ENCODE measurements around the gene GPR132. TPM values are rescaled to one million over a fixed set of nuclear protein-coding genes. Genes with fewer than 3 reads are reported as not detected.

The GPR132 gene
- total RNA-seq, 1 experiment from 2014 or later, result 1.4 TPM

DNA sequence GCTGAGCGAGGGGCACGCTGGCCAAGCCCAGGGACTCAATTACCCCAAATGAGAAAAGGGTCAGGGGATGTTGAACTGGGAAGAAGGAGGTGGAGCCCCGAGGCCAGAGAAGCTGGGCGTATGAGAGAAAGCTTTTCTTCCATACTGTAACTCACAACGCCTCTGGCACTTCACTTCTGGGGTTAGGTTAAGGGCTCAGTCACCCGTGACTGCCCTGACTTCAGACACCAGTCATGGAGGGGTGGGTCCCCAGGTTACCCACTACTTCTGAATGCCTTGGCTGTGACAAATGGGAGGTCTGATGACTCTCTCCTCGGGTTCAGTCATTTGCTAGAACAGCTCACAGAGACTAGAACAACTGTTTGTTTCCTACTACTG lies 5.5 kb upstream of the GPR132 start:
- Mint-ChIP-seq H3K27me3 (ENCODE audit: unreplicated experiment) (no peaks in the 10 kb centered on the region), H3K4me1 (ENCODE audit: low read depth, unreplicated experiment) (peaks cover 6% of the 10 kb centered on the region), H3K9me3 (ENCODE audit: low read depth, unreplicated experiment) (no peaks in the 10 kb centered on the region), H3K36me3 (ENCODE audit: insufficient read depth, unreplicated experiment) (peaks cover 27% of the 10 kb centered on the region), H3K27ac (ENCODE audit: unreplicated experiment) (no peak overlapping the region), H3K4me3 (ENCODE audit: low read depth, unreplicated experiment) (no peak overlapping the region)
- intact Hi-C loops (cut with micrococcal nuclease; ENCODE audit: unreplicated experiment), result no loop called here
- TF ChIP-seq, protein P1, sequence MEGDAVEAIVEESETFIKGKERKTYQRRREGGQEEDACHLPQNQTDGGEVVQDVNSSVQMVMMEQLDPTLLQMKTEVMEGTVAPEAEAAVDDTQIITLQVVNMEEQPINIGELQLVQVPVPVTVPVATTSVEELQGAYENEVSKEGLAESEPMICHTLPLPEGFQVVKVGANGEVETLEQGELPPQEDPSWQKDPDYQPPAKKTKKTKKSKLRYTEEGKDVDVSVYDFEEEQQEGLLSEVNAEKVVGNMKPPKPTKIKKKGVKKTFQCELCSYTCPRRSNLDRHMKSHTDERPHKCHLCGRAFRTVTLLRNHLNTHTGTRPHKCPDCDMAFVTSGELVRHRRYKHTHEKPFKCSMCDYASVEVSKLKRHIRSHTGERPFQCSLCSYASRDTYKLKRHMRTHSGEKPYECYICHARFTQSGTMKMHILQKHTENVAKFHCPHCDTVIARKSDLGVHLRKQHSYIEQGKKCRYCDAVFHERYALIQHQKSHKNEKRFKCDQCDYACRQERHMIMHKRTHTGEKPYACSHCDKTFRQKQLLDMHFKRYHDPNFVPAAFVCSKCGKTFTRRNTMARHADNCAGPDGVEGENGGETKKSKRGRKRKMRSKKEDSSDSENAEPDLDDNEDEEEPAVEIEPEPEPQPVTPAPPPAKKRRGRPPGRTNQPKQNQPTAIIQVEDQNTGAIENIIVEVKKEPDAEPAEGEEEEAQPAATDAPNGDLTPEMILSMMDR (IDR thresholded peaks at IDR 0.05; ENCODE audit: unreplicated experiment), result no peak
- CTCF ChIA-PET, result no interaction called here
- no peak for DNase-seq
- BruUV-seq (replicated peaks), result no TSS peak

DNA sequence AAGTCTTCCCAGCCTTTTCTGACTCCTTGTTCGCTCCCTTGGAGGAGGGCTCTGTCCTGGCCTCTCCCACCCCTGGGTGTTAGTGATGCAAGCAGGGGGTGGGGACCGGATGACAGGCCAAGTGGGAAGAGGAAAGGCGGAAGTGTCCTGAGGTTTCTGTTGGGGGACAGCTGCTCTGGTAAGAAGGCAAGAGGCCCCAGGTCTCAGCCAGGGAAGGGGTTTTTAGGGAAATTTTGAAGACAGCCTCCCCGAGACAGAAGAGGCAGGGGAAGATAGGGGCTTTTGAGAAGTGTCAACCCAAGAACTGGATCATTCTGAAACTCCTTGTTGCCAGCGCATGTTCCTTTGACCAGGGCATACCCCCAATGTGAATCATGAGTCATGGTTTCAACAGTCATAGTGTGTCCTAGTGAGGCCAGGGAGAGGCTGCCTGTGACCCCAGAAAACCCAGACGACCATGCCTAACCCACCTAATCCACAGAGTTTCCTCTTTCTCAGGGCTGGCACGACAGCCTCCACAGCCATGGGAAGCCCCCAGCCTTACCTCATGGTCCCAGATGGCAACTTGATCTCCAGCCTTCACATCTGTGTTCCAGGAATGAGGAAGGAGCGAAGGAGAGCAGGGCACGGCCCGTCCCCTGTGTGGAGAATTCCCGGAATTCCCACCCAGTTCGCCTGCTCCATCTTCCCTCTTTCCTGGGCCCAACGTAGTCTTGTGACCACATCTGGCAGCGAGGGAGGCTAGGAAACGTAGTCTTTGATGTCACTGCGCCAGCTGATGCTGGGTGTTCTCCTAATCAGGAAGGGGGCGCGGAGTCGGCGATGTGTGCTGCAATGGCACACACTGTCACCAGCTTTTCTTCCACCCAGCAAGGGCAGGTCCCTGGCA lies 4.9 kb upstream of the GPR132 start:
- TF ChIP-seq, protein P1 (IDR thresholded peaks at IDR 0.05; ENCODE audit: unreplicated experiment), result no peak
- no peak for DNase-seq
- no peak overlapping the region for H3K4me3 Mint-ChIP-seq (ENCODE audit: low read depth, unreplicated experiment)
- CTCF ChIA-PET, result interaction anchor here (0.6 kb wide), 1 partner anchor 92 kb away, joined by 4 read pairs; no protein-coding TSS in a partner anchor
- BruUV-seq (replicated peaks), result no TSS peak
- H3K27ac Mint-ChIP-seq (ENCODE audit: unreplicated experiment), result no peak overlapping the region
- peaks cover 30% of the 10 kb centered on the region for H3K36me3 Mint-ChIP-seq (ENCODE audit: insufficient read depth, unreplicated experiment)
- no peaks in the 10 kb centered on the region for H3K27me3 Mint-ChIP-seq (ENCODE audit: unreplicated experiment)
- H3K9me3 Mint-ChIP-seq (ENCODE audit: low read depth, unreplicated experiment), result no peaks in the 10 kb centered on the region
- intact Hi-C loops (cut with micrococcal nuclease; ENCODE audit: unreplicated experiment), result no loop called here
- peaks cover 6% of the 10 kb centered on the region for H3K4me1 Mint-ChIP-seq (ENCODE audit: low read depth, unreplicated experiment)

DNA sequence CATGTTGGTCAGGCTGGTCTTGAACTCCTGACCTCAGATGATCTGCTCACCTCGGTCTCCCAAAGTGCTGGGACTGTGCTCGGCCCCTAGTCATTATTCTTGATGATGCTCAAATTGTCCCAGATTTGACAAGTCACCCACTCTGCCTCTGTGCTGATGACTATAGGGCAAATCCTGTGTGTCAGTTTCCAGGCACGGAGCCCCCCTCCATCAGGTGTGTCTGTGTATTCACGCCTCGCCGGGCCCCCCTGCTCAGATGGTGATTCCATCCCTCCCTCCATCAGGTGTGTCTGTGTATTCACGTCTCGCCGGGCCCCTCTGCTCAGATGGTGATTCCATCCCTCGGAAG lies 4.3 kb upstream of the GPR132 start:
- peaks cover 11% of the 10 kb centered on the region for H3K4me1 Mint-ChIP-seq (ENCODE audit: low read depth, unreplicated experiment)
- TF ChIP-seq, protein P1 (IDR thresholded peaks at IDR 0.05; ENCODE audit: unreplicated experiment), result no peak
- DNase-seq, result no peak
- no peaks in the 10 kb centered on the region for H3K27me3 Mint-ChIP-seq (ENCODE audit: unreplicated experiment)
- no peak overlapping the region for H3K4me3 Mint-ChIP-seq (ENCODE audit: low read depth, unreplicated experiment)
- intact Hi-C loops (cut with micrococcal nuclease; ENCODE audit: unreplicated experiment), result no loop called here
- H3K9me3 Mint-ChIP-seq (ENCODE audit: low read depth, unreplicated experiment), result no peaks in the 10 kb centered on the region
- peaks cover 36% of the 10 kb centered on the region for H3K36me3 Mint-ChIP-seq (ENCODE audit: insufficient read depth, unreplicated experiment)
- no TSS peak for BruUV-seq (replicated peaks)
- H3K27ac Mint-ChIP-seq (ENCODE audit: unreplicated experiment), result no peak overlapping the region
- CTCF ChIA-PET, result no interaction called here

DNA sequence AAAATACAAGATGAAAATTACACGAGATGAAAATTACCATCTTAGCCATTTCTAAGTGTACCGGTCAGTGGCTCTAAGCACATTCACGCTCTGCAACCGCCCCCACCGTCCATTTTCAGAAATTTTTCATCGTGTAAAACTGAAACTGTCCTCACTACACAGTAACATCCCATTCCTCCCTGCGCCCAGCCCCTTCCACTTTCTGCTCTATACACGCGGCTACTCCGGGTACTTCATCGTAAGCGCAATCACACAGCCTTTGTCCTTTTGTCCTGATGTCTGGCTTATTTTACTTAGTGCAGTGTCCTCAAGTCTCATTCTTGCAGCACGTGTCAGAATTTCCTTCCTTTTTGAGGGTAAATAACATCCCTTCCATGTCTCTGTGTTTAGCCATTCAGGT lies 3.6 kb upstream of the GPR132 start:
- no TSS peak for BruUV-seq (replicated peaks)
- no peak overlapping the region for H3K27ac Mint-ChIP-seq (ENCODE audit: unreplicated experiment)

More for the DNA sequence above, 3.6 kb upstream of the GPR132 start:
- Mint-ChIP-seq H3K9me3 (ENCODE audit: low read depth, unreplicated experiment) (no peaks in the 10 kb centered on the region), H3K27me3 (ENCODE audit: unreplicated experiment) (no peaks in the 10 kb centered on the region), H3K4me1 (ENCODE audit: low read depth, unreplicated experiment) (peaks cover 15% of the 10 kb centered on the region), H3K36me3 (ENCODE audit: insufficient read depth, unreplicated experiment) (peaks cover 42% of the 10 kb centered on the region), H3K4me3 (ENCODE audit: low read depth, unreplicated experiment) (no peak overlapping the region)
- TF ChIP-seq, protein P1 (IDR thresholded peaks at IDR 0.05; ENCODE audit: unreplicated experiment), result no peak
- intact Hi-C loops (cut with micrococcal nuclease; ENCODE audit: unreplicated experiment), result no loop called here
- CTCF ChIA-PET, result no interaction called here
- no peak for DNase-seq
